Gastroesophageal sphincter (tissue), 3 donors: ENCODE data around the gene KRT15.

ENCODE experiments used
- POLR2A ChIP-seq, 2 donors: fragments of 450-650 bp; IDR thresholded peaks; one replicate each; pipeline ENCODE4 v1.6.1; 2017; ENCODE audit warnings: antibody characterized with exemption in 2 of 2, mild to moderate bottlenecking in 2 of 2, moderate library complexity in 1 of 2
- POLR2AphosphoS5 ChIP-seq: sonication (generic); formaldehyde crosslinking; IDR thresholded peaks from one replicate; pipeline ENCODE4 v1.6.1; 2017; ENCODE audit warnings: antibody characterized with exemption
- TF ChIP-seq, protein P1 (sequence below), 4 experiments: fragments of 200-600 bp in 2 of 4; fragments of 450-650 bp in 2 of 4; sonication (generic) in 1 of 4; IDR thresholded peaks; one replicate each; pipeline ENCODE4 v1.5.1; 2017 to 2019; ENCODE audit warnings: antibody characterized with exemption in 4 of 4, mild to moderate bottlenecking in 2 of 4, moderate library complexity in 2 of 4

DNA sequence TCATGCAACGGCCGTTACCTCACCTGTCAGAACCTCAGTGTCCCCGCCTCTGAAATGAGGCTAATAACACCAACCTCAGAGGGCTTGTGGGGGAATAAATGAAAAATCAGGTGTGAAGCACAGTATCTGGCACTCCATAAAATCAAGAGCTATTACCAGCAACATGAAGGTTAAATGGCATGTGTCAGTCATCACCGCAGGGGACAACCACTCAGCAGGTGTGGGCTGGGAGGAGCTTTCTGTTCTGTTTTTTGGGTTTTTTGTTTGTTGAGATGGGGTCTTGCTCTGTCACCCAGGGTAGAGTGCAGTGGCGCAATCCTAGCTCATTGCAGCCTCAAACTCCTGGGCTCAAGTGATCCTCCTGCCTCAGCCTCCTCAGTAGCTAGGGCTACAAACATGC lies 26.2 kb upstream of the KRT15 start:
- TF ChIP-seq, protein P1, sequence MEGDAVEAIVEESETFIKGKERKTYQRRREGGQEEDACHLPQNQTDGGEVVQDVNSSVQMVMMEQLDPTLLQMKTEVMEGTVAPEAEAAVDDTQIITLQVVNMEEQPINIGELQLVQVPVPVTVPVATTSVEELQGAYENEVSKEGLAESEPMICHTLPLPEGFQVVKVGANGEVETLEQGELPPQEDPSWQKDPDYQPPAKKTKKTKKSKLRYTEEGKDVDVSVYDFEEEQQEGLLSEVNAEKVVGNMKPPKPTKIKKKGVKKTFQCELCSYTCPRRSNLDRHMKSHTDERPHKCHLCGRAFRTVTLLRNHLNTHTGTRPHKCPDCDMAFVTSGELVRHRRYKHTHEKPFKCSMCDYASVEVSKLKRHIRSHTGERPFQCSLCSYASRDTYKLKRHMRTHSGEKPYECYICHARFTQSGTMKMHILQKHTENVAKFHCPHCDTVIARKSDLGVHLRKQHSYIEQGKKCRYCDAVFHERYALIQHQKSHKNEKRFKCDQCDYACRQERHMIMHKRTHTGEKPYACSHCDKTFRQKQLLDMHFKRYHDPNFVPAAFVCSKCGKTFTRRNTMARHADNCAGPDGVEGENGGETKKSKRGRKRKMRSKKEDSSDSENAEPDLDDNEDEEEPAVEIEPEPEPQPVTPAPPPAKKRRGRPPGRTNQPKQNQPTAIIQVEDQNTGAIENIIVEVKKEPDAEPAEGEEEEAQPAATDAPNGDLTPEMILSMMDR (IDR thresholded peaks at IDR 0.05): no peak
- TF ChIP-seq POLR2AphosphoS5: no peak
- no peak for TF ChIP-seq POLR2A (IDR thresholded peaks at IDR 0.05)
